ENCODE results near the gene MMP17. TPM values are rescaled to one million over a fixed set of nuclear protein-coding genes. Genes with fewer than 3 reads are reported as not detected.

The MMP17 gene
- total and polyA plus RNA-seq, 2 of the 4 experiments (the other 2 are of a cell fraction) = 1.4 to 11.8 TPM

DNA sequence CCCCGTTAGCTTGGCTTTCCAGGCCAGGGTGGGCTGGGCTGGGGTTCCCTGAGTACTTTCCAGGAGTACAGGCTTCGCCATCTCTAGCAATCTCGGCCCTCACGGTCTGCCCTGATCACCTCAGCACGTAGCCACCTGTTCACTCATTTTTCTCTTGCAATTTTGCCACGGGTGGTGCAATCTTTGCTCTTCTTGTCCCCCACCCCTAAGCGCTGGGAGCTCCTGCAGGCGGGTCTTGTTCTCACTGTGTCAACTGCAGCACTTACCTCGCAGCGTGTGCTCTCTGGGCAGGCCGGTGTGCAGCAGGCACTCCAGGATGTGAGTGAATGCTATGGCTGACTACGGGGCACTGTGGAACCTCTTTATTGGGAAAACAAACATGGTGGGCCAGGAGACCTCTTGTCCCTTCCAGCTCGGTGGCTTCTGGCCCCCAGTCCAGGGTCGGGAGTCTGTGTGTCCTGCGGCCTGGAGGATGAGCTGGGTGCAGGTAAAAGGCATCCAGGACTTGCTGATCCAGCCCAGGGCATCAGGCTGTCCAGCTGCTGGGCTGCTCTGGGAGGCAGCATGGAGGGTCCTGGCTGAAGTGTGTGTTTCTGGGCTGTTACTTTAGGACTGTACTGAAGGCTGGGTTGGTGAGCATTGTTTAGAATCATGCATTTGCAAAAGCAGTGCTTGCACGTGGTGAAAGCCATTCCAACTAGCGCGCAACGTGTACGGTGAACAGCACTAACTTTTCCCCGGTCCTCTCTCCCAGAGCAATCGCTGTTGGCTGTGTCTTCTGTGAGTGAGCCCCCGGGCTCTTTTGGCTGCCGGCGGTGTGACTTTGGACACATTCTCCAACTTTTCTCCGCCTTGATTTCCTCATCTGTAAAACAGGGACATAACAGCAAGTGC lies 64.8 kb downstream of the MMP17 start (continued):
- TF ChIP-seq CHD1 (IDR thresholded peaks at IDR 0.05; ENCODE audit: low read depth, low read length) = no peak

DNA sequence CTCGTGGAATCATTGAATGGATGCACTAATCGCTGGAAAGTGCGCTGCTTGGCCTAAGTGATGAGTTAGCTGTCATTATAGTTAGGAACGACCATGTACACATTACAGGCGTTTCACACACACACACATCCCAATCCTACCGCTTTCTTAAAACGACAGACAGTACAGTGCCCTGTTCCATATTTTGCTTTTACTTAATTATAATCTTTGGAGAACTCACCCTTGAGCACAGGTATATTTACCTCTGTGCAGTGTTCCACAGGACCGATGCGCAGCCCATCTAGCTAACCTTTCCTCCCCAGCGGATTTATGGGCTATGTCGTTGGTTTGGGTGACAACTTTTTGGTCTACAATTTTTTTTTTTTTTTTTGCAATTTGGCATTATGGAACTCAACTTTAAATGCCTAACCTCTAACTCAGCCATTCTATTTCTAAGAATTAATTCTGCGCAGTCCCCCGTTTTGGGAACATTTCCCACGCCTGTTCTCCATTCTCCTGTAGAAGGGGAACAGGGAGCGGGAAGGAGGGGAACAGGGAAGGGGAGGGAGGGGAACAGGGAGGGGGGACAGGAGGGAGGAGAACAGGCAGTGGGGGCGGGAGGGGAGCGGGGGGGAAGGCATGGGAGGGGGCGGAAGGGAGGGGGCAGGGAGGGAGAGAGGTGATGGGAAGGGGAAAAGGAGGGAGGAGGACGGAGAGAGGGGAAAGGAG lies 65.6 kb downstream of the MMP17 start:
- in situ Hi-C loops (cut with MboI; ENCODE audit: low sequenced_read_pairs) = no loop called here
- Histone ChIP-seq H3K18ac (ENCODE audit: low read depth, low read length) (no peak overlapping the region), H3K9me3 (ENCODE audit: control insufficient read depth, insufficient read depth, low read length) (no peaks in the 10 kb centered on the region), H2AFZ (replicated peaks; ENCODE audit: low read length, poor library complexity) (no peak overlapping the region), H3K4me3 (ENCODE audit: insufficient read depth, low read depth, low read length) (no peak overlapping the region), H3K27ac (ENCODE audit: insufficient read depth, low read length) (no peak overlapping the region), H3K14ac (replicated peaks; ENCODE audit: low read depth, low read length) (no peak overlapping the region), H4K20me1 (ENCODE audit: insufficient read depth, low read length) (peaks cover 21% of the 10 kb centered on the region), H3K23ac (ENCODE audit: low read depth, low read length) (no peak overlapping the region), H2AK5ac (ENCODE audit: low read depth, low read length) (no peak overlapping the region), H3K4me1 (ENCODE audit: control insufficient read depth, insufficient read depth, low read length) (peaks cover 10% of the 10 kb centered on the region), H3K9ac (ENCODE audit: low read depth, low read length) (no peak overlapping the region), H3K9me1 (ENCODE audit: insufficient read depth, low read length) (0 out of 2 replicates have a peak, but pooled peaks cover 6% of the 10 kb centered on the region), H2AK9ac (replicated peaks; ENCODE audit: low read depth, low read length, poor library complexity) (no peak overlapping the region), H3K4me2 (ENCODE audit: low read depth, low read length) (no peak overlapping the region), H2BK5ac (ENCODE audit: low read depth, low read length, poor library complexity, severe bottlenecking) (no peak overlapping the region), H2BK15ac (ENCODE audit: low read depth, low read length) (no peak overlapping the region), H3K4ac (ENCODE audit: low read depth, low read length) (no peak overlapping the region), H2BK120ac (ENCODE audit: low read depth, low read length) (no peak overlapping the region), H3K56ac (ENCODE audit: extremely low read depth, insufficient read depth, low read length) (no peak overlapping the region), H2BK20ac (ENCODE audit: low read depth, low read length) (no peak overlapping the region), H4K91ac (ENCODE audit: insufficient read depth, low read depth, low read length) (no peak overlapping the region), H3K79me1 (ENCODE audit: low read depth in 1 of 2, low read length in 2 of 2) (peaks cover 7 to 28% of the 10 kb centered on the region in 2 experiments), H4K5ac (ENCODE audit: low read depth, low read length) (no peak overlapping the region), H3K27me3 (ENCODE audit: control insufficient read depth, insufficient read depth, low read length) (peaks cover 10% of the 10 kb centered on the region), H4K8ac (ENCODE audit: low read depth in 2 of 2, low read length in 2 of 2) (no peak overlapping the region; a peak in 1 of 4 replicates), H3K36me3 (ENCODE audit: control insufficient read depth, insufficient read depth, low read length) (peaks cover 13% of the 10 kb centered on the region; the same call in 1 of the 2 replicates)
- dilution Hi-C loops (cut with HindIII; ENCODE audit: low sequenced_read_pairs, unreplicated experiment) = no loop called here
- intact Hi-C loops (cut with micrococcal nuclease) = no loop called here
- no CpG with 5 or more reads among the region's 19 CpGs for WGBS, 2 experiments (ENCODE audit: extremely low coverage in 2 of 2, insufficient read length in 1 of 2)
- ChIA-PET POLR2A (ENCODE audit: unreplicated experiment) (no interaction called here), CTCF (no interaction called here)
- BruUV-seq (replicated peaks) = no TSS peak
- DNase-seq = no peak
- TF ChIP-seq MAZ (IDR thresholded peaks at IDR 0.05; ENCODE audit: borderline replicate concordance, low read depth, low read length) = no peak
- ATAC-seq (ENCODE audit: low read depth) = no peak
